GM18517 (cell line): Measurements from ENCODE around the gene PBRM1.
"Not testable (repeated sequence)": the region's sequence is repeated elsewhere in the genome, so short reads cannot be mapped to it uniquely, and the experiment has no call there.

Experiments
- ATAC-seq: cut with Tn5 transposase; IDR thresholded peaks from one replicate; pipeline ENCODE4 v1.9.1; 2021; ENCODE audit warnings: mild to moderate bottlenecking, moderate library complexity; ENCODE audit not compliant: unreplicated experiment

The PBRM1 gene

DNA sequence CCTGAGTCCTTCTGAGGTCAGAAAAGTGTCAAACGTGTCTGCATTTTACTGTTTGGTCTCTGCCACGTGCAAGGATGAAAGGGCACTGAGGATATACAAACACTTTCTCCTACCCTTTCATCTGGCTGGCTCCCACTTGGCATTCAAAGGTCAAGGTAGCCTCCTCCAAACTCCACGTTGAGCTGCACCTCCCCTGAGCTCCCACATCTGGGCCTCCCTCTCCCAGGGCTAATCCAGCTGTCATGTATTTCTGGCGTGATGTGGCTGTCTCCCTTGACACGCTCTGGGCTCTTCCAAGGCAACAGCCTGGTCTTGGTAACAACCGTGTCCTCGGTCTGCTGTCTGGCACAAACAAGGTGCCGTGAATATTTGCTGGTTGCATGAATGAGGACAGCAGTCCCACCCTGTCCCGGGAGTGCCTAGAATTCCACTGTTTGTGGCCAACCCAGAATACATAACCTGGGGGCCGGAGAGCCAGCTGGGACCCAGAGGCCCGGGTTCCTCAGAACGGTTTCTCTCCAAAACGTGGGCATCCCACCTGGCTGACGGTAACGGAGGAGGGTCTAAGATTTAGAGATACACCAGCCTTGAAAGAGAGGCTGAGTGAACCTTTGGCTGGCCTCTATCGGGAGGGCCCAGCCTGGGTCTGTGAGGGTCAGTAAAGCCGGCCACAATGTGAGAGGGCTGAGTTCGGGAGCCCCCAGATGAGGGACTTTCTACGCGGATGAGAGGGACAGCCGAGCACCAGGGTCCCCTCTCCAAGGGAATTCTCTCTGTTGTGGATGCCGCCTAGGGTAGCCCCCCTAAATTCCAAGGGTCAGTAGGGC is 19.1 kb upstream of the PBRM1 start:
- ATAC-seq, result no peak

DNA sequence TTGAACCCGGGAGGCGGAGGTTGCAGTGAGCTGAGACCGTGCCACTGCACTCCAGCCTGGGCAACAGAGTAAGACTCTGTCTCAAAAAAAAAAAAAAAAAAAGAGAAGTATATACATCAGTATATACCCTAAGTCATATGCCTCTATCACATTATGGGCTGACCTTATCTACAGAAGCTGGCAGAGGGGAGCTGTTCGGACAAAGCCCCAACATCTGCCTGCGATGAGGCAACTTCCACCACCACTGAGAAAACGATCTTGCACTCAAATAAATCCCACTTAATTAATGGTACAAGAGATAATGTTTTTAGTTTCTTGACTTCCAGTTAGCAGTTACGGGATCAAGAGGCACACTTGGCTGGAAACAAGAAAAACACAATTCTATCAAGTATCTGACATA is 17.6 kb upstream of the PBRM1 start:
- ATAC-seq, result no peak

DNA sequence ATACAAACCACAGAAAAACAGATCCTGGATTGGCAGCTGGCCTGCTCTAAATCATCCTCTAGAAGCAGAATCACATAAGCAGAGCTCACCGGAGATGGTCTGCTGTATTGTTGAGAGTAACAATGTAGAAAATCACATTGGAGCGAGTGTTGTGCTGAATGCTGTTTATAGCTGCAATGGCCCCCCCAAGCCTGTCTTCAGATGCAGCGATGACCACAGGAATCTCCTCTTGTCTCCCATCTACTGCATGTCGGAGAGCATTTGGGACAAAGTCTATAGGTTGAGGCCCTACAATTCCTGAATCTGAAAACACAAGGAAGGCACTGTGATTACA is 11.9 kb upstream of the PBRM1 start:
- no peak for ATAC-seq

GRCh38 chr3:52696830-52697631 is 11.3 kb upstream of the PBRM1 start:
- ATAC-seq, result no peak

GRCh38 chr3:52695798-52696671 is 10.3 kb upstream of the PBRM1 start:
- no peak for ATAC-seq

- ATAC-seq, result no peak
Measured at GRCh38 chr3:52694528-52695189, 8.9 kb upstream of the PBRM1 start.

DNA sequence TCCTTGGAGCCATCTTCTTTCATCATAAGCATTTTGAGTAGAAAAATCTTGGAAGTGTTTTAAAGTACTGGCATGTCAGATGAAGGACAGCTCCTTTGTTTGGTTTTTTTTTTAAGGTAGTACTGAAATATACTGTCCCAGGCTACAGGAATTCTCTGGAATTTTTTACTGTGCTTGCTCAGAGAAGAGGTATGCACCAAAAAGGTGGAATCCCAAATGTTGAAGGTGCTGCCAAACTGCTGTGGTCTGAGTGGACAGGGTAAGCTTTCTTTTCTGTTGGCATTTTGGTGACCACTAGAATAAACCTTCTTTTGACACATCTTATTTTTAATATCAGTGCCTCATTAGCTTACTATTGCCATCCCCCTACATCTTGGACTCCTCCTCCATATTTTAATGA is 7.4 kb upstream of the PBRM1 start:
- no peak for ATAC-seq

- no peak for ATAC-seq
Measured at GRCh38 chr3:52690560-52690959, 4.8 kb upstream of the PBRM1 start.

DNA sequence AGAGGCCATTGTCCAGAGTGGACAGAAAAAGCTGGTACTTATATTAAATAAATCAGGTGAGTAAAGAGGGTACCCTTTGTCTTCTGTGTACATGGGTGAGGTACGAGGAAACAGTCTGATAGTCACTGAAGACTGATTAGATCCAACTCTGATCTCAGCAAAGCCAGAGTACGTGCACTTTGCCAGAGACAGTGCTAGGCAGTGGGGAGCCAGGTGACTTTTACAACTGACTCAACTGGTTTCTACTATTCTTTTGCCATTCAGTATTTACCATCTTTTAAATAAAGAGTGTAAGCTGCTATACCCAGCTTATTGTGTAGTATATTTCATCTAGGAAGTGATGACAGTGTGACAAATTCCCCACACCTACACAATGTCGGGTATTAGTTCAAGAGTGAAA is 3.4 kb upstream of the PBRM1 start:
- no peak for ATAC-seq

- ATAC-seq, result no peak
Measured at GRCh38 chr3:52688266-52688665, 2.6 kb upstream of the PBRM1 start.

- ATAC-seq, result peak; percentile 64
Measured at GRCh38 chr3:52685285-52685708, 416 bp downstream of the PBRM1 start.

GRCh38 chr3:52684184-52684583 is 1.5 kb downstream of the PBRM1 start:
- no peak for ATAC-seq

- ATAC-seq, result no peak
Measured at GRCh38 chr3:52683611-52684010, 2.1 kb downstream of the PBRM1 start.

- no peak for ATAC-seq
Measured at GRCh38 chr3:52682016-52682415, 3.7 kb downstream of the PBRM1 start.

GRCh38 chr3:52681596-52681995 is 4.1 kb downstream of the PBRM1 start:
- ATAC-seq, result no peak

DNA sequence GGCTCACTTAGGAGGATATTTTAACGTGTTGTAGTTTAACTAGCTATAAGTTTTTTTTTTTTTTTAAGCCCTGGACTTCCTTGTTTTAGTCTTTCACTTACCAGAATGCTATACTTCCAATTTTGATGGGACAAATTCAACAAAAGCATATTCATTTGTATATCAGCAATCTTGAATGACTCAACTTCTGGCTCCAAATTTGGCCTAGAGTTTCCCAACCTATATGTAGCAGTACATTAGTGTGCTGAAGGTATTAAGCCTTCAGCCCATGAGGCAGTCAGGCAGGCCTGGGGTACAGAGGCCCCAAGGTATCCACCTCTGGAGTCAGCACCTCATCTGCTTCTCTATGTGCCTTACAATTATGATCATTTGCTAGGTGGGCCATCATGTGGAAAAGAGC is 5.9 kb downstream of the PBRM1 start:
- ATAC-seq, result no peak

- no peak for ATAC-seq
Measured at GRCh38 chr3:52679199-52679538, 6.5 kb downstream of the PBRM1 start.

DNA sequence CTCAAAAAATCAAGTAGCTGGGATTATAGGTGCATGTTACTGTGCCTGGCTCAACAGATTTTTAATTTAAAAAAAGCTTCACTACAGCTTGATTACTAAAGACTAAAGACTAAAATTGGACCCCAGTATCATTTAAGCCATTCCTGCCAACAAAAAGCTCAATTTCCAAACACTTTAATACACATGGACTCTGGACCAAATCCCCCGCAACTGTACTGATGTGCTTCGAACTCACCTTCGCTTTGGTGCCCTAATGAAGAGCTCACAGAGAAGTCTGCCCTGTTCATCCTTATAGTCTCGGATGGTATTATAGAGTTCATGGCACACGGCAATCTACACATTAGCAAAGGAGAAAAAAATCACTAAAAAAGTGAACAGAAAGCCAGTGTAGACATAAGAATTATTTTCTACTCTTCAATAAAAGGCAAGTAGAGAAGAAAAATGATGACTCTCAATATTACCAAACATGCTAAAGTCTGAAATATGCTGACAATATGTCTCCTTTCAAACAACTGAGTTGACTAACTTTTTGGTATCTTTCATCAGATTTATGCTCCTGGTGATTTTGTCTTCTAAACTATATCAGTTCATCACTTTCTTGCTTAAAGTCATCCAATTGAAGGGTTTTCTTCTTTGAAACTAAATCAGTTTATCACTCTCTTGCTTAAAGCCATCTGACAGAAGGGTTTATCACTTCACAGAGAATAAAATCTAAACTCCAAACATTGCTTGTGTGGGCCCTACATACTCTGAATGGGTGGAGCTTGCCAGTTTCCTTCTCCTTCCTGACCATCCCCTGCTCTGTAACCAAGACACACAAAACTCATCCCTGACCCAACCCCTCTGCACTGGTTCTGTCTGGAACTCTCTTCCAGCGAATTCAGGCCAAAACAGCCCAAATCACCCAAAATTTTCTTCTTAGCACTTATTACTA is 7.2 kb downstream of the PBRM1 start:
- no peak for ATAC-seq

GRCh38 chr3:52676201-52676600 is 9.5 kb downstream of the PBRM1 start:
- ATAC-seq, result not testable (repeated sequence)

- no peak for ATAC-seq
Measured at GRCh38 chr3:52671676-52672075, 14.0 kb downstream of the PBRM1 start.
